HG03103 (cell line): Measurements from ENCODE around the gene PSMA7.
A peak's percentile ranks its signal among the peaks of the same experiment; 100 is the strongest.

Experiments
- ATAC-seq: cut with Tn5 transposase; IDR thresholded peaks from one replicate; pipeline ENCODE4 v1.9.1; 2021; ENCODE audit warnings: low read depth; ENCODE audit not compliant: unreplicated experiment

The PSMA7 gene

GRCh38 chr20:62143081-62143956 is at the start of gene PSMA7, which contains the start of gene SS18L1:
Gene PSMA7, minus strand, starts transcription at chr20:62143394. Its CDS starts 91 bp downstream, at chr20:62143303.
Gene SS18L1, plus strand, starts transcription at chr20:62143769. Its CDS starts 52 bp downstream, at chr20:62143821.
- peak; percentile 62 for ATAC-seq

DNA sequence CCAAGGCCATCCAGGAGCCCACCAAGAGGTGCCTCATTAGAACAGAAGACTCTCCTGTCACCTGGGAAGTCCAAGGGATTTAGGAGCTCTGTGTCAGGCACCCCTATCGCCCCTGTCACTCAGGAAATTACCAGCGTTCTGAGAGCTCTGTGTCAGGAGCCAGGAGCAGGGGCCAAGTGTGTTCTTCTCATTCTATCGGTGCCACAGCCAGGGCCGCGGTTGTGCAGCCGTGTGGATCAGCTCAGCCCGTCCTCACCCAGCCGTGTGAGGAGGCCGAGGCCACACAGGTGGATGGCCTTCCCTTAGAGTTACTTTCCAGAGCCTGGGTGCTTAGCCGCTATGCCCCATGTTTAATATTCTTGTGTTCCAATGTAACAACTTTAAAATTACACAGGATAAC is 49.4 kb upstream of the PSMA7 start:
- no peak for ATAC-seq

DNA sequence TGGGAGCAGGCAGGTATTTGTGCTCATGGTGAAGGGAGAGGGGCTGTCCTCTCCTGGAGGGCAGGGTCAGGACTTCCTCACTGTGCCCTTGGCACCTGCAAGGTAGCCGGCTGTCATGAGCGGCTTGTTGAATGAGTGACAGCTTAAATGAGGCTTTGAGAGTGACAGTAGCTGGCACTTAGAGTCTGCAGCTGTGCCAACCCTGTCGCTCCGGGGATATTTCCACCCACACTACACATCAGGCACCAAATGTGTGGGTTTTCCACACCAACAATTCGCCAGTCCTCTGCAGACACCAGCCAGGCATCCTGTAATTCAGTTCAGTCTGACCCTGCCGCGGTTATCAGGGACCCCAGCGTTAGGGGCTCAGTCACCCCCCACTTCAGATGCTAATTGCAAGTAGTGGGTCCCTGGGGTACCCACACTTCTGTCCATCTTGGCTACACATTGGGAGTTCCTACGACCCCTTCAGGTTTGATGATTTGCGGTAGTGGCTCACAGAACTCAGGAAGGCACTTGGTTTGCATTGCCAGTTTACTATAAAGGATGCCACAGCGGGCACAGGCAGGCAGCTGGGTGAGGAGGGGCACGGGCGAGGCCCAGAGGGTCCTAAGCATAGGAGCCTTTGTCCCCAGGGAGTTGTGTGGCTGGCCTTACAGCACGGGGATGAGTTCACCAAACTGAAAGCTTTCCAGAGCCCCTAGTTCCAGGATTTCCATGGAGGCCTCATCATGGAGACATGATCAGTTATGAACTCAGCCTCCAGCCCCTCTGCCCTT is 48.8 kb upstream of the PSMA7 start:
- ATAC-seq, result no peak

- ATAC-seq, result no peak
Measured at GRCh38 chr20:62190639-62191411, 47.6 kb upstream of the PSMA7 start.

- no peak for ATAC-seq
Measured at GRCh38 chr20:62186887-62187866, 44.0 kb upstream of the PSMA7 start.

DNA sequence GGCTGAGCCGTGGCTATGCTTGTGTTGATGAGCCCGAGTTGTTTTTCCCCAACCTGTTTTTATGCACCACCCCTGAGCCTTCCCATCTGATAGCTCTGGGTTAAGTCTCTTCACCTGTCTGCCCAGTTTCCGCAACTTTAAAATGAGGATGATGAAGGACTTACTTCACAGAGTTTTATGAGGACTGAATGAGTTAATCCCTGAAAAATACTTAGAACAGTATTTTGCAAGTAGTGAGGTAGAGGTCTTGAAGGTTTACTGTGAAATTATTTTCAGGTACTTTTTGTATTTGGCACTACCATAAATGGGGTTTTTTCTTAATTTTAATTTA is 42.9 kb upstream of the PSMA7 start:
- no peak for ATAC-seq

GRCh38 chr20:62183426-62184142 is 40.4 kb upstream of the PSMA7 start:
- ATAC-seq, result no peak

DNA sequence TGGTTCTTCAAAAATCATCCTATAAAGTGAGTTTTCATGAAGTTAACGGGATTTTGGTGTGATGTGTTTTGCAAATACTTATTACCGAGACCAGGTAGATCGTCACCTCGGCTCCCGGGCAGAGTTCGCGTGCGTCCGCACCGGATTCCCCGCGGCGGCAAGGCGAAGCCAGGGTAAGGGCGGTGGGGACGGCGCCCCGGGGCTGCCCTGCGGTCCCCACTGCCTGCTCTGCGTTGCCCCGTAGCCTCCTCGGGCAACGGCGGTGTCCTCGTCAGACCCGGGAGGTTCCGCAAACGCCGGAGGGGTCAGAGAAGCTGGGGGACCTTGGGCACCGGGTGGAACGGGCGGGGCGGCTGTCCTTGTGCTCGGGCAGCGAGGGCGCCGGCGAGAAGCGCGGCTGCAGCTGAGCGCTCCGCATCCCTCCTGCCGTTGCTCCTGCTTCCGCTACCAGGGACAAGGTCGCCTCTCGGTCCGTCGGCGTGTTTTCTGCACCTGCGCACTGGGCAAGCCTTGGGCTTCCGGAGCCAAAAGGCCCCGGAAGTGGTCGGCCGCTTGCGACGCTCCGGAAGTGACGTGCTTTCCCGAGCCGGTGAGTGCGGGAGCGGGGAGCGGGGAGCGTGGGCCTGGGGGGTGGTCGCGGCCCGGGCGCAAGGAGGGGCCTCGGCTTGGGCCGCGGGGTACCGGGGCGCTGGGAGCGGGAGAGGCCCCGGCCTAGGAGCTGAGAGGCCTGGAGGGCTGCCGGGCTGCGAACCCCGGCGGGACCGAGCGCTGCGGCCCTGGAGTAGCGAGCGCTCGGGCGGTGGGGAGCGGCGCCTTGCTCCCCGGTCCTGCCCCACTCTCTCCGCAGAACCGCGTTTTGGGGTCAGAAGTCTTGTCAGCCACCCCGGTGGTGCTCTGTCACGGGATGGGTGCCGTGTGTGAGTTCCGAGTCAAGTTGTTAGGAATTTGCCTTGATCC is 39.6 kb upstream of the PSMA7 start, which contains the start of gene MTG2:
TSS of gene MTG2 (plus strand) at position 560 of the 957 bp plus-strand sequence. CDS start 10,393 bp downstream, outside the sequence.
- ATAC-seq, result peak; percentile 87

- ATAC-seq, result no peak
Measured at GRCh38 chr20:62181808-62182207, 38.6 kb upstream of the PSMA7 start.

GRCh38 chr20:62179162-62179504 is 35.9 kb upstream of the PSMA7 start:
- ATAC-seq, result no peak

DNA sequence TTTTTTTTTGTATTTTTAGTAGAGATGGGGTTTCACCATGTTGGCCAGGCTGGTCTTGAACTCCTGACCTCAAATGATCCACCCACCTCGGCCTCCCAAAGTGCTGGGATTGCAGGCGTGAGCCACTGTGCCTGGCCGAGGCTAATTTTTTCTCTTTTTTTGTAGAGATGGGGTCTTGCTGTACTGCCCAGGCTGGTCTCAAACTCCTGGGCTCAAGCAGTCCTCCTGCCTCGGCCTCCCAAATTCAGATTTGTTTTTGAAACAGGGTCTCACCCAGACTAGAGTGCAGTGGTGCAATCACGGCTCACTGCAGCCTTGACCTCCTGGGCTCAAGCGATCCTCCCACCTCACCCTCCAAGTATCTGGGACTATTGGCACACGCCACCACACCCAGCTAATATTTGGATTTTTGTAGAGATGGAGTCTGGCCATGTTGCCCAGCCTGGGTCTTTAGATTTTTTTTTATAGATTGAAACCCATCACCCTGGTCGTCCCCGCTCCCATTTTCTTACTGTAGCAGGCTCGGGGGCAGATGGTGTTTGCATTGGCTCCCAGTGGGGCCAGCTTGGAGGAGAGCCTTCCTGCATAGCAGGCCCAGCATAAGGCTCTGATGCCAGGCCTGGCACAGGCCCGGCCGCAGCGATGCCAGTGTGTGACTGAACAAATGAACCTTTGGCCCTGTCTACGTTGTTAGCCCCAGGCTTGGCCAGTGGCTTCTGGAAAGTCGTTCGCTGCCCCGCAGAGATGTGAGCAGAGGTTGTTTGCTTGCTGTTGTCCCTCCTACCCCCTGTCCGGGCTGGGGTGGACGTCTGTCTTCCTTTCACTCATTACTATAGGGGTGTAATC is 35.3 kb upstream of the PSMA7 start:
- no peak for ATAC-seq

DNA sequence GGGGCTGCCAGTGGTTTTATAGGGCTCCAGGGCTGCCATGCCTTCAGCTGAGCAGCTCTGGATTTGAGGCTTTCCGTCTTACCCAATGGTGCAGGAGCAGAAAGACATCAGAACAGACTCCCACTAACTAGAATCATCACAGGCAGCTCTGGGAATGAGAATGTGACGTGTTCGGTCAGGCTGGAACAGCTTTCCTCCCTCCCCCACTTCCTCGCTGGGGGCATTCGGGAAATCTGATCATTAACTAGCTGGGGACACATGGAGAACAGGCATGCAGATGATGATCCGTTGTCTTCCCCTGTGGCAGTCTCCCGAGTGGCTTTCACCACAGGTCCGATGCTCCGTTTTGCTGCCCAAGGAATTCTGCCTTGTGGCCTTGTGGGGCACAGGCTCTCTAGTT is 34.1 kb upstream of the PSMA7 start:
- no peak for ATAC-seq

DNA sequence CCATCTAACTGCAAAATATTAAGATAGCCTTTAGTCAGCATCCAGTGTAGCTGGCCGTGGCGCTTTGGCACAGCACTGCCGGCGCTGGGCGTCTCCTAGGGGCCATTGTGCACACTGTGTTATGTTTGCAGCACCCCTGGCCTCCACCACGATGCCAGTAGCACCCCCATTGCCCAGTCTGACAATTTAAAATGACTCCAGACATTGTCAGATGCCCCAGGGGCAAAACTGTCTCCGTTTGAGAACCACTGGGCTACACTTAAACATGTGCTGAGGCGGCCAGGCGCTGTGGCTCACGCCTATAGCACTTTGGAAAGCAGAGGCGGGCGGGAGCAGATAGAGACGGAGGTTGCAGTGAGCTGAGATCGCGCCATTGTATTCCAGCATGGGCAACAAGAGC is 33.7 kb upstream of the PSMA7 start:
- ATAC-seq, result no peak

GRCh38 chr20:62175711-62176110 is 32.5 kb upstream of the PSMA7 start:
- no peak for ATAC-seq

GRCh38 chr20:62174870-62175624 is 31.9 kb upstream of the PSMA7 start:
- no peak for ATAC-seq

DNA sequence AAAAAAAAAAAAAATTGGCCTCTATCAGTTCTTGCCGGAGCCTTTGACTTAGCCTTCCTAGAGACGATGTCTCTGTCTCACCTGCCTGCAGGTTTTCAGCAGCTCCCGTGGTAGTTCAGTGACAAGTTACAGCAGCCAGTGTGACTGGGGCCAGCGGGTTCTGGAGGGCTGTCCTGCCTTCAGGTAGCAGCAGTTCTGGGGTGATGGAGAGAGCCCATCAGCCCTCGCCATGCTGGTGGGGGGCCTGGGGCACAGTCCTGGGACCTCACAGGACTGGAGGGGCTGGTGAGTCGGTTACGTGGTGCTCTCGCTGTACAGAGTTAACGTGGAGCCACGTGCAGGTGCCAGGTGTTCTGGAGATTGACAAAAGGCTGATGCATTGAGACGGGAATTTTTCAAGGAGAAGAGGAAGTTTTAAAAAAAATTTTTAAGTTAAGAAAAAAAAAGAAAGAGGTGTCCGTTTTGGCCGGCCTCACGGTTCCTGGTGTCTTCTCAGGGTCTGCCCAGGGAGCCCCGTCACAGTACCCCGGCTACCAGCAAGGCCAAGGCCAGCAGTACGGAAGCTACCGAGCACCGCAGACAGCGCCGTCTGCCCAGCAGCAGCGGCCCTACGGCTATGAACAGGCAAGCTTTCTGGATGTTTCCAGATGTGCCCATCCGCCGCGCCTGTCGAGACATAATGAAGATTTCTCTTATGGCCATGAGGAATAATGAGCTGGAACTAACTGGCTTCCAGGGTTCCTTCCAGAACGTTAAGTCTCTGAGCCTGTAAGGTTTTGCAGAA is 31.0 kb upstream of the PSMA7 start:
- no peak for ATAC-seq
